Vagina (tissue), 2 donors: Measurements from ENCODE around the gene PGM2L1.

Experiments used
- POLR2A ChIP-seq, 2 donors: fragments of 450-650 bp; IDR thresholded peaks; one replicate each; pipeline ENCODE4 v1.6.1; 2017; ENCODE audit warnings: antibody characterized with exemption in 2 of 2, mild to moderate bottlenecking in 2 of 2, moderate library complexity in 2 of 2
- POLR2AphosphoS5 ChIP-seq, 2 donors: sonication (generic); formaldehyde crosslinking; IDR thresholded peaks; one replicate each; pipeline ENCODE4 v1.9.0; 2017; ENCODE audit warnings: antibody characterized with exemption in 2 of 2, mild to moderate bottlenecking in 2 of 2, low read depth in 1 of 2; ENCODE audit not compliant: insufficient read depth in 1 of 2
- TF ChIP-seq, protein P1 (sequence below), 3 experiments: fragments of 450-650 bp in 2 of 3; fragments of 200-600 bp in 1 of 3; sonication (generic) in 1 of 3; IDR thresholded peaks; one replicate each; pipeline ENCODE4 v1.5.1; 2017 to 2019; ENCODE audit warnings: antibody characterized with exemption in 3 of 3, mild to moderate bottlenecking in 2 of 3, moderate library complexity in 2 of 3

DNA sequence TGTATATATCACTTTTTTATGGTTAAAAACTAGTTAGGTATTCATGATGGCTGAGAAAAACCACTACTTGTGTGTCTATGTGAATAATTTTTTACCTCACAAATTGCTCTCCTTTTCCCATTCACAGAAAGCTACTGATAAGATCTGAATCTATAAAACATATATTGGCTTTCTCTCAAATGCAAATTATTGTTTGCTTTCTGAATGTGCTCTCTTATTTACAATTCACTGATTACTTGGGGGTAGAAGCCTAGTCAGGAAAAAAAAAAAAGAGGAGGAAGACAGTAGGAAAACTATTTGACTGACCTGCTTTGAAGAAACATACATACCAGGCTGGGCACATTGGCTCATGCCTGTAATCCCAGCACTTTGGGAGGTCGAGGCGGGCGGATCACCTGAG lies 20.5 kb downstream of the PGM2L1 start:
- TF ChIP-seq, protein P1, sequence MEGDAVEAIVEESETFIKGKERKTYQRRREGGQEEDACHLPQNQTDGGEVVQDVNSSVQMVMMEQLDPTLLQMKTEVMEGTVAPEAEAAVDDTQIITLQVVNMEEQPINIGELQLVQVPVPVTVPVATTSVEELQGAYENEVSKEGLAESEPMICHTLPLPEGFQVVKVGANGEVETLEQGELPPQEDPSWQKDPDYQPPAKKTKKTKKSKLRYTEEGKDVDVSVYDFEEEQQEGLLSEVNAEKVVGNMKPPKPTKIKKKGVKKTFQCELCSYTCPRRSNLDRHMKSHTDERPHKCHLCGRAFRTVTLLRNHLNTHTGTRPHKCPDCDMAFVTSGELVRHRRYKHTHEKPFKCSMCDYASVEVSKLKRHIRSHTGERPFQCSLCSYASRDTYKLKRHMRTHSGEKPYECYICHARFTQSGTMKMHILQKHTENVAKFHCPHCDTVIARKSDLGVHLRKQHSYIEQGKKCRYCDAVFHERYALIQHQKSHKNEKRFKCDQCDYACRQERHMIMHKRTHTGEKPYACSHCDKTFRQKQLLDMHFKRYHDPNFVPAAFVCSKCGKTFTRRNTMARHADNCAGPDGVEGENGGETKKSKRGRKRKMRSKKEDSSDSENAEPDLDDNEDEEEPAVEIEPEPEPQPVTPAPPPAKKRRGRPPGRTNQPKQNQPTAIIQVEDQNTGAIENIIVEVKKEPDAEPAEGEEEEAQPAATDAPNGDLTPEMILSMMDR (IDR thresholded peaks at IDR 0.05) = no peak
- TF ChIP-seq POLR2AphosphoS5 (IDR thresholded peaks at IDR 0.05; ENCODE audit: insufficient read depth in 1 of 2, low read depth in 1 of 2) (no peak), POLR2A (IDR thresholded peaks at IDR 0.05) (no peak)
